GM10248 (cell line): Measurements from ENCODE around the gene MACROH2A2.

ENCODE experiments used
- CTCF ChIA-PET: fragments of 300-600 bp; sonication (Branson Sonifier 250); formaldehyde crosslinking; extraction: SDS; loops from one replicate; lab custom pipeline; 2021; ENCODE audit warnings: antibody characterized with exemption; lab: Yijun Ruan, JAX
- POLR2A ChIA-PET: fragments of 350-650 bp; sonication (Branson Sonifier 250); formaldehyde crosslinking; extraction: SDS; loops from one replicate; lab custom pipeline; 2020; ENCODE audit warnings: antibody characterized with exemption; lab: Yijun Ruan, JAX
- DNase-seq: peaks from one replicate; pipeline ENCODE4 v3.0.0; 2012; ENCODE audit errors: extremely low spot score
- CTCF ChIP-seq: IDR thresholded peaks from 2 replicates; pipeline ENCODE4 v1.5.1; 2012; ENCODE audit warnings: mild to moderate bottlenecking, low read depth; ENCODE audit errors: extremely low read depth, missing control alignments, control extremely low read depth

MACROH2A2 gene

DNA sequence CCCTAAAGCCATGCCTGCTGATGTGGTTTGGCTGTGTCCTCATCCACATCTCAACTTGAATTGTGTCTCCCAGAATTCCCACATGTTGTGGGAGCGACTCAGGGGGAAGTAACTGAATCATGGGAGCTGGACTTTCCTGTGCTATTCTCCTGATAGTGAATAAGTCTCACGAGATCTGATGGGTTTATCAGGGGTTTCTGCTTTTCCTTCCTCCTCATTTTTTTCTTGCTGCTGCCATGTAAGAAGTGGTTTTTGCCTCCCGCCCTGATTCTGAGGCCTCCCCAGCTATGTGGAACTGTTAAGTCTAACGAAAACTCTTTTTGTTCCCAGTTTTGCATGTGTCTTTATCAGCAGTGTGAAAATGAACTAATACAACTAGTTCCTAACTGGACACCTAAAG, 11.8 kb downstream of the MACROH2A2 start:
- no peak for DNase-seq
- POLR2A ChIA-PET, result no interaction called here
- no peak for TF ChIP-seq CTCF
- CTCF ChIA-PET, result no interaction called here

- CTCF ChIA-PET, result no interaction called here
- no peak for TF ChIP-seq CTCF
- DNase-seq, result no peak
- POLR2A ChIA-PET, result no interaction called here
Observed at GRCh38 chr10:70066190-70066589, 13.5 kb downstream of the MACROH2A2 start.

- CTCF ChIA-PET, result interaction anchor here (1.3 kb wide), 1 partner anchor 297 kb away, joined by 4 read pairs; no protein-coding TSS in a partner anchor
- no peak for TF ChIP-seq CTCF
- POLR2A ChIA-PET, result no interaction called here
- DNase-seq, result no peak
Observed at GRCh38 chr10:70067586-70067985, 14.9 kb downstream of the MACROH2A2 start.

DNA sequence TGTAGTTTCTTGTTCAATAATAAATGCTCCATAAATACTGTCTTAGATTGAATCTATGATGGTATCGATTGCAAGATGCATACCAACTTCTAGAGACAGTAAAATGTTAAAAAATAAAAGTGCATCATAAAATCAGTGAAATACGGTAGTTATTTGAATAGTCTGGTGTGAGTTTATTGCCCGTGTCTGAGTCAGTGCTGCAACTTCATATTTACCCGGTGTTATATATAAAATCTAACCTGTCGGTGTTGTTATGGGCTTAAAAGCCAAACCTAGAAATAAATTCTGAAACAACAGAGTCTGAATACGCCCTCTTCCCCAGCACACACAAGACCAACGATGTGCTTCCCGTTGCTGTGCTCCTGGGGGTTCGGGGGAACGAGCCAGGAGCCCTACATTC, 16.3 kb downstream of the MACROH2A2 start:
- DNase-seq, result no peak
- no peak for TF ChIP-seq CTCF
- ChIA-PET CTCF (no interaction called here), POLR2A (no interaction called here)

- ChIA-PET POLR2A (no interaction called here), CTCF (no interaction called here)
- no peak for TF ChIP-seq CTCF
- DNase-seq, result no peak
Observed at GRCh38 chr10:70069346-70069745, 16.7 kb downstream of the MACROH2A2 start.

DNA sequence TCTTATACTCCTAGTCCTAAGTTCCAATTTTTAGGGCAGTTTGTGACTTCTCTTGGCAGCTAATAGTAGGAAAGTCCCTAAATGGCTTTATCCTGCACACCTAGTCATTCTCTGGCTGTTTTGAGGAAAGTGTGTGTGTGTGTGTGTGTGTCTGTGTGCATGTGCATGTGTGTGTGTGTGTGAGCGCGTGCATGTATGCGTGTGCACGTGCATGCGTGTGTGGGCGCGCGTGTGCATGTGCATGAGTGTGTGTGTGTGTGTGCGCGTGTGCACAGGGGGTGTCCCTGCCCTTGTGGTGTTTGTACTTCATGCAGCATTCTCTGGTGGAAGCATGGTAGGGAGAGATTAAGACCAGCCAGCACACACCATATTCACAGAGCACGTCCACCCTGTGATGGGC, 18.2 kb downstream of the MACROH2A2 start:
- CTCF ChIA-PET, result no interaction called here
- POLR2A ChIA-PET, result no interaction called here
- TF ChIP-seq CTCF, result no peak
- no peak for DNase-seq

- no peak for TF ChIP-seq CTCF
- POLR2A ChIA-PET, result no interaction called here
- CTCF ChIA-PET, result no interaction called here
- no peak for DNase-seq
Observed at GRCh38 chr10:70074165-70074564, 21.5 kb downstream of the MACROH2A2 start.
